ENCODE measurements around the gene GKAP1.

DNA sequence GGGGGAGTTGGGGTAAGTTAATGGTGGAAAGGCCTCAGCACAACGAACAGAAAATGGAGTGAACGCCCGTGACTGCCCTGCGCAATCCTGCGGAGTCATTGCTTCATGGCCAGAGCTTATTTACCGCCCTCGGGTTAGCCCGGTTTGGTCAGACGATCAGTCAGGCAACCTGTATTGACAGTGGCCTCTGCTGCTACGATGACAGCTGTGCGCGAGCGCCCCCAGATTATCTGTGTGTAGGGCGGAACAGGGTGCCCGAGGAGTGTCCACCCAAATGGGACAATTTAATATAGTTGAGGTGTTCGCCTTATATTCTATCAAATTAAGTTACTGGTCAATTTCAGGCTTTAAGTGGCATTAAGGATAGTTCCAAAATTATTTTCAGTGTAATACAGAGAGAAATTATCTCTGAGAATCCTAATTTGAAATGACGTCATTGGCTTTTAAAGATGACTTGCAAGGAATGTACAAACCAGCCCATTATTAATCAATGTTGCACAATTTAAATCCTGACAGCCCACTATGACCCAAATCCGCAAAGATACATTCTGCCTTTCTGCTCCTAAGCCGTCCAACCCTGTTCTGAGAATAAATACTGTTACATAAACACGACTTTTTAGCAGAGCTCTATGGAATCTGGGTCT lies 108.9 kb downstream of the GKAP1 start:
- TF ChIP-seq CTCF (IDR thresholded peaks at IDR 0.05; ENCODE audit: low read depth, low read length, missing input control) (peak; percentile 10), YY1 (IDR thresholded peaks at IDR 0.05) (peak; percentile 64), GABPA (IDR thresholded peaks at IDR 0.05 in 1 of 2, conservative IDR thresholded peaks at IDR 0.05 in 1 of 2) (no peak), RXRA (IDR thresholded peaks at IDR 0.05) (peak; percentile 60 to 82), JUND (IDR thresholded peaks at IDR 0.05) (peak in 1 of 2 donors; percentile 72), RAD21 (IDR thresholded peaks at IDR 0.05) (peak; percentile 44 to 66), MAX (IDR thresholded peaks at IDR 0.05) (peak; percentile 16), TAF1 (conservative IDR thresholded peaks at IDR 0.05) (peak; percentile 83), SP1 (IDR thresholded peaks at IDR 0.05) (peak; percentile 24)
- TF ChIP-seq, protein P1, sequence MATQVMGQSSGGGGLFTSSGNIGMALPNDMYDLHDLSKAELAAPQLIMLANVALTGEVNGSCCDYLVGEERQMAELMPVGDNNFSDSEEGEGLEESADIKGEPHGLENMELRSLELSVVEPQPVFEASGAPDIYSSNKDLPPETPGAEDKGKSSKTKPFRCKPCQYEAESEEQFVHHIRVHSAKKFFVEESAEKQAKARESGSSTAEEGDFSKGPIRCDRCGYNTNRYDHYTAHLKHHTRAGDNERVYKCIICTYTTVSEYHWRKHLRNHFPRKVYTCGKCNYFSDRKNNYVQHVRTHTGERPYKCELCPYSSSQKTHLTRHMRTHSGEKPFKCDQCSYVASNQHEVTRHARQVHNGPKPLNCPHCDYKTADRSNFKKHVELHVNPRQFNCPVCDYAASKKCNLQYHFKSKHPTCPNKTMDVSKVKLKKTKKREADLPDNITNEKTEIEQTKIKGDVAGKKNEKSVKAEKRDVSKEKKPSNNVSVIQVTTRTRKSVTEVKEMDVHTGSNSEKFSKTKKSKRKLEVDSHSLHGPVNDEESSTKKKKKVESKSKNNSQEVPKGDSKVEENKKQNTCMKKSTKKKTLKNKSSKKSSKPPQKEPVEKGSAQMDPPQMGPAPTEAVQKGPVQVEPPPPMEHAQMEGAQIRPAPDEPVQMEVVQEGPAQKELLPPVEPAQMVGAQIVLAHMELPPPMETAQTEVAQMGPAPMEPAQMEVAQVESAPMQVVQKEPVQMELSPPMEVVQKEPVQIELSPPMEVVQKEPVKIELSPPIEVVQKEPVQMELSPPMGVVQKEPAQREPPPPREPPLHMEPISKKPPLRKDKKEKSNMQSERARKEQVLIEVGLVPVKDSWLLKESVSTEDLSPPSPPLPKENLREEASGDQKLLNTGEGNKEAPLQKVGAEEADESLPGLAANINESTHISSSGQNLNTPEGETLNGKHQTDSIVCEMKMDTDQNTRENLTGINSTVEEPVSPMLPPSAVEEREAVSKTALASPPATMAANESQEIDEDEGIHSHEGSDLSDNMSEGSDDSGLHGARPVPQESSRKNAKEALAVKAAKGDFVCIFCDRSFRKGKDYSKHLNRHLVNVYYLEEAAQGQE (IDR thresholded peaks at IDR 0.05) = peak; percentile 83

All from liver (tissue), 3 donors.